K562 (cell line): ENCODE results near the gene UPK2. TPM values are rescaled to one million over a fixed set of nuclear protein-coding genes. Genes with fewer than 3 reads are reported as not detected.

Experiments
- ATF7 ChIP-seq: fragments of 450-650 bp; IDR thresholded peaks from 2 replicates; pipeline ENCODE4 v1.7.1; 2014; ENCODE audit warnings: mild to moderate bottlenecking, moderate library complexity
- BRD4 ChIP-seq: fragments of 200-600 bp; sonication (generic); IDR thresholded peaks from 2 replicates; pipeline ENCODE4 v1.6.1; 2017; ENCODE audit warnings: inconsistent platforms
- NCOA6 ChIP-seq: fragments of 450-650 bp; IDR thresholded peaks from 2 replicates; pipeline ENCODE4 v1.6.1; 2017; ENCODE audit warnings: mild to moderate bottlenecking
- NFYB ChIP-seq: IDR thresholded peaks from 2 replicates; pipeline ENCODE4 v1.6.1; 2011; ENCODE audit warnings: mild to moderate bottlenecking, moderate library complexity; ENCODE audit not compliant: insufficient read length; ENCODE audit errors: extremely low read depth
- PHF20 ChIP-seq: fragments of 450-650 bp; IDR thresholded peaks from 2 replicates; pipeline ENCODE4 v1.6.1; 2018; ENCODE audit not compliant: partially characterized antibody
- RBM22 ChIP-seq: fragments of 200-400 bp; formaldehyde crosslinking; IDR thresholded peaks from 2 replicates; pipeline ENCODE4 v1.6.1; 2018; ENCODE audit warnings: low read length, low read depth; ENCODE audit not compliant: poor library complexity, severe bottlenecking
- RCOR1 ChIP-seq, 2 experiments: IDR thresholded peaks; 2 replicates each; pipeline ENCODE4 v1.6.1; 2012; ENCODE audit warnings: low read depth in 2 of 2, low read length in 2 of 2, borderline replicate concordance in 1 of 2, improper control_type of control experiment in 1 of 2
- SOX6 ChIP-seq: fragments of 450-650 bp; IDR thresholded peaks from 2 replicates; pipeline ENCODE4 v1.6.1; 2014; ENCODE audit warnings: mild to moderate bottlenecking
- ZBTB7A ChIP-seq: IDR thresholded peaks from 2 replicates; pipeline ENCODE4 v1.6.1; 2011; ENCODE audit warnings: low read depth, mild to moderate bottlenecking, low read length, moderate library complexity, borderline replicate concordance; ENCODE audit not compliant: control insufficient read depth
- ZFP30 ChIP-seq: fragments of 250-450 bp; sonication (Bioruptor Pico); IDR thresholded peaks from 2 replicates; pipeline ENCODE4 v1.8.0; 2022; ENCODE audit warnings: moderate library complexity, mild to moderate bottlenecking, inconsistent platforms, borderline replicate concordance
- polyA plus RNA-seq, 8 experiments: library from polyadenylated mRNA; depleted of rRNA in 4 of 8; stranded (reverse) in 5 of 8; unstranded in 3 of 8; fragments of >200 nt; fragmentation: Nextera tagmentation in 2 of 8; fragmentation: Illumina TruSeq in 1 of 8; extraction: Ambion mirVana in 2 of 8; extraction: Trizol in 1 of 8; gene quantifications; 2 replicates each; pipeline versions ENCODE4 v1.2.1 to v1.2.3, GENCODE V29; 2011 to 2014; ENCODE audit warnings: inconsistent platforms in 1 of 8, missing spikeins in 1 of 8
- total RNA-seq, 7 experiments: library from RNA; depleted of rRNA in 6 of 7; stranded (reverse); fragments of >200 nt in 6 of 7; fragmentation: Illumina TruSeq in 2 of 7; extraction: Trizol in 2 of 7; gene quantifications; 2 replicates each; pipeline versions ENCODE4 v1.2.1 to v1.2.3, GENCODE V29; 2011 to 2021; ENCODE audit warnings: low replicate concordance in 1 of 7
- TF ChIP-seq, protein P1 (sequence below): sonication (generic); formaldehyde crosslinking; IDR thresholded peaks from 2 replicates; pipeline ENCODE4 v1.8.0; 2023; ENCODE audit warnings: mild to moderate bottlenecking, missing genetic modification reagents
- TF ChIP-seq, protein P2 (sequence below), 2 experiments: fragments of 250-450 bp in 1 of 2; fragments of 450-650 bp in 1 of 2; sonication (Bioruptor Pico) in 1 of 2; IDR thresholded peaks; 2 replicates each; pipeline versions ENCODE4 v1.6.1 to v1.8.0; 2016 to 2021; ENCODE audit warnings: mild to moderate bottlenecking in 2 of 2, moderate library complexity in 2 of 2, missing compliant biosample characterization in 1 of 2, missing genetic modification characterization in 1 of 2
- TF ChIP-seq, protein P3 (sequence below), 2 experiments: fragments of 450-650 bp in 1 of 2; sonication (generic) in 1 of 2; formaldehyde crosslinking in 1 of 2; IDR thresholded peaks; 2 replicates each; pipeline versions ENCODE4 v1.7.1 to v1.9.0; 2016 to 2022; ENCODE audit warnings: inconsistent platforms in 1 of 2, mild to moderate bottlenecking in 1 of 2, missing genetic modification reagents in 1 of 2

The UPK2 gene
- total and polyA plus RNA-seq, 9 of the 15 experiments (the other 6 are each of a cell fraction or from before 2014, with no cell fraction given) = not detected

DNA sequence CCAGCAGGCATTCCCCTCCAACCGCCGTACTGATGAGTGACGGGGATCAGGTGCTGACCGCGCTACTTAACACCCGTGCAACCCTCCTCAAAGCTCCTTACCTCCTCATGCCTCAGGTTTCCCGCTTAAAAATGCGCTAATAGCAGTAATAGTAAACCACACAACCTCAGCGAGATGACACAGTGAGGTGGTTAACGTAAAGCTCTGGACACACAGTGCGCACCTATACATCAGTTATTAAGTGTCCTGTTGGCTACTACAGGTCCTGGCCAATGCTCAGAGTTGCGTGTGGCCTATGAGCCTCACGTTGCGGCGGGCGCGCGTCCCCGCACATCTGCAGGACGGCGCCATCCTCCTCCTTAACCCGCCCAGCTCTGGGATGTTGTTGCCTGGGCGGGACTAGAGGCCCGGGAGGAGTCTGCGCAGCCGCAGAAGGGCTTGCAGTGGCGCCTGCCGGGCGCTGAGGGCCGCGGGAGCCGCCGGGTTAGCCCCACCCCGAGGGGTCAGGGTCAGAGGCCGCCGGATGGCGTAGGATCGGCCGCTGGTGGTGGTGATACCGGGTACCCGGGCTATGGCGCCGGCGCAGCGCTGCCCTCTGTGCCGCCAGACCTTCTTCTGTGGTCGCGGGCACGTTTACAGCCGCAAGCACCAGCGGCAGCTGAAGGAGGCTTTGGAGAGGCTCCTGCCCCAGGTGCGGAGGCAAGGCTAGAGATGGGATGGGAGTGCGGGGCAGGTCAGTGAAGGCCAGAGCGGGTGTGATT lies 41.7 kb downstream of the UPK2 start, which contains the start of gene CENATAC (continued):
- peak; percentile 47; the same call in 1 of the 2 replicates for TF ChIP-seq ZBTB7A
- peak in 1 of 2 experiments; percentile 71; a peak in 1 of 4 replicates for TF ChIP-seq RCOR1 (IDR thresholded peaks at IDR 0.05; ENCODE audit: borderline replicate concordance in 1 of 2, low read depth in 2 of 2, low read length in 2 of 2)
- no peak for TF ChIP-seq RBM22
- TF ChIP-seq, protein P1, sequence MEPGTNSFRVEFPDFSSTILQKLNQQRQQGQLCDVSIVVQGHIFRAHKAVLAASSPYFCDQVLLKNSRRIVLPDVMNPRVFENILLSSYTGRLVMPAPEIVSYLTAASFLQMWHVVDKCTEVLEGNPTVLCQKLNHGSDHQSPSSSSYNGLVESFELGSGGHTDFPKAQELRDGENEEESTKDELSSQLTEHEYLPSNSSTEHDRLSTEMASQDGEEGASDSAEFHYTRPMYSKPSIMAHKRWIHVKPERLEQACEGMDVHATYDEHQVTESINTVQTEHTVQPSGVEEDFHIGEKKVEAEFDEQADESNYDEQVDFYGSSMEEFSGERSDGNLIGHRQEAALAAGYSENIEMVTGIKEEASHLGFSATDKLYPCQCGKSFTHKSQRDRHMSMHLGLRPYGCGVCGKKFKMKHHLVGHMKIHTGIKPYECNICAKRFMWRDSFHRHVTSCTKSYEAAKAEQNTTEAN = 0 out of 2 replicates have a peak, but pooled peaks have one; percentile 38
- 0 out of 2 replicates have a peak, but pooled peaks have one; percentile 37 for TF ChIP-seq BRD4
- TF ChIP-seq SOX6 = no peak
- peak; percentile 76 for TF ChIP-seq PHF20
- TF ChIP-seq, protein P2, sequence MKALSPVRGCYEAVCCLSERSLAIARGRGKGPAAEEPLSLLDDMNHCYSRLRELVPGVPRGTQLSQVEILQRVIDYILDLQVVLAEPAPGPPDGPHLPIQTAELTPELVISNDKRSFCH (CRISPR knock-in tag; IDR thresholded peaks at IDR 0.05) = no peak
- TF ChIP-seq, protein P2 (tag; IDR thresholded peaks at IDR 0.05) = 0 out of 2 replicates have a peak, but pooled peaks have one; percentile 33
- peak; percentile 52 for TF ChIP-seq ATF7
- no peak for TF ChIP-seq NFYB
- no peak for TF ChIP-seq NCOA6
- TF ChIP-seq, protein P3, sequence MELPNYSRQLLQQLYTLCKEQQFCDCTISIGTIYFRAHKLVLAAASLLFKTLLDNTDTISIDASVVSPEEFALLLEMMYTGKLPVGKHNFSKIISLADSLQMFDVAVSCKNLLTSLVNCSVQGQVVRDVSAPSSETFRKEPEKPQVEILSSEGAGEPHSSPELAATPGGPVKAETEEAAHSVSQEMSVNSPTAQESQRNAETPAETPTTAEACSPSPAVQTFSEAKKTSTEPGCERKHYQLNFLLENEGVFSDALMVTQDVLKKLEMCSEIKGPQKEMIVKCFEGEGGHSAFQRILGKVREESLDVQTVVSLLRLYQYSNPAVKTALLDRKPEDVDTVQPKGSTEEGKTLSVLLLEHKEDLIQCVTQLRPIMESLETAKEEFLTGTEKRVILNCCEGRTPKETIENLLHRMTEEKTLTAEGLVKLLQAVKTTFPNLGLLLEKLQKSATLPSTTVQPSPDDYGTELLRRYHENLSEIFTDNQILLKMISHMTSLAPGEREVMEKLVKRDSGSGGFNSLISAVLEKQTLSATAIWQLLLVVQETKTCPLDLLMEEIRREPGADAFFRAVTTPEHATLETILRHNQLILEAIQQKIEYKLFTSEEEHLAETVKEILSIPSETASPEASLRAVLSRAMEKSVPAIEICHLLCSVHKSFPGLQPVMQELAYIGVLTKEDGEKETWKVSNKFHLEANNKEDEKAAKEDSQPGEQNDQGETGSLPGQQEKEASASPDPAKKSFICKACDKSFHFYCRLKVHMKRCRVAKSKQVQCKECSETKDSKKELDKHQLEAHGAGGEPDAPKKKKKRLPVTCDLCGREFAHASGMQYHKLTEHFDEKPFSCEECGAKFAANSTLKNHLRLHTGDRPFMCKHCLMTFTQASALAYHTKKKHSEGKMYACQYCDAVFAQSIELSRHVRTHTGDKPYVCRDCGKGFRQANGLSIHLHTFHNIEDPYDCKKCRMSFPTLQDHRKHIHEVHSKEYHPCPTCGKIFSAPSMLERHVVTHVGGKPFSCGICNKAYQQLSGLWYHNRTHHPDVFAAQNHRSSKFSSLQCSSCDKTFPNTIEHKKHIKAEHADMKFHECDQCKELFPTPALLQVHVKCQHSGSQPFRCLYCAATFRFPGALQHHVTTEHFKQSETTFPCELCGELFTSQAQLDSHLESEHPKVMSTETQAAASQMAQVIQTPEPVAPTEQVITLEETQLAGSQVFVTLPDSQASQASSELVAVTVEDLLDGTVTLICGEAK (IDR thresholded peaks at IDR 0.05) = peak; percentile 13; the same call in 1 of the 2 replicates
- TF ChIP-seq, protein P3 (CRISPR knock-in tag; IDR thresholded peaks at IDR 0.05) = no peak
- no peak for TF ChIP-seq ZFP30 (CRISPR knock-in tag)
